Neural progenitor cell (in vitro differentiated cells): ENCODE results near the gene NR3C2.

Experiments
- EZH2phosphoT487 ChIP-seq: fragments of 200-600 bp; sonication (generic); IDR thresholded peaks from 2 replicates; pipeline ENCODE4 v1.6.1; 2017; ENCODE audit warnings: antibody characterized with exemption
- TF ChIP-seq, protein P1 (sequence below): fragments of 200-600 bp; sonication (generic); IDR thresholded peaks from 2 replicates; pipeline ENCODE4 v1.5.1; 2017; ENCODE audit warnings: antibody characterized with exemption, mild to moderate bottlenecking

DNA sequence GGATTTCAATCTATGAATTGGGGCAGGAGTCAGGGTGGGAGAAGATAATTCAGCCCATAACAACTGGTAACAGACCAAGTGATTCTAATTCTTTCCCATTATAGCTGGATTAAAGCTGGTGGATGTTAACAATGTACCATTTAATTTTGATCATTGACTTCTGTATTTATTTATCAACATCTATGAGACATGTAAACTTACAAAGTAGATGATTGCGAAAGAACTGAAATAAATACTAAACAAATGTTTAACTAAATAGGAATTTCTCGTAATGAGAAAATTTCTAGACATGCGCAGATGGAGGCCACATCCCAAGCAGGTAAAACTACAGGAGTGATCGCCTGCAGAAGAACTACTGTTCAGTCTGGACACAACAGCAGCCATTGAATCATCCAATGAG is 107.1 kb downstream of the NR3C2 start:
- TF ChIP-seq, protein P1, sequence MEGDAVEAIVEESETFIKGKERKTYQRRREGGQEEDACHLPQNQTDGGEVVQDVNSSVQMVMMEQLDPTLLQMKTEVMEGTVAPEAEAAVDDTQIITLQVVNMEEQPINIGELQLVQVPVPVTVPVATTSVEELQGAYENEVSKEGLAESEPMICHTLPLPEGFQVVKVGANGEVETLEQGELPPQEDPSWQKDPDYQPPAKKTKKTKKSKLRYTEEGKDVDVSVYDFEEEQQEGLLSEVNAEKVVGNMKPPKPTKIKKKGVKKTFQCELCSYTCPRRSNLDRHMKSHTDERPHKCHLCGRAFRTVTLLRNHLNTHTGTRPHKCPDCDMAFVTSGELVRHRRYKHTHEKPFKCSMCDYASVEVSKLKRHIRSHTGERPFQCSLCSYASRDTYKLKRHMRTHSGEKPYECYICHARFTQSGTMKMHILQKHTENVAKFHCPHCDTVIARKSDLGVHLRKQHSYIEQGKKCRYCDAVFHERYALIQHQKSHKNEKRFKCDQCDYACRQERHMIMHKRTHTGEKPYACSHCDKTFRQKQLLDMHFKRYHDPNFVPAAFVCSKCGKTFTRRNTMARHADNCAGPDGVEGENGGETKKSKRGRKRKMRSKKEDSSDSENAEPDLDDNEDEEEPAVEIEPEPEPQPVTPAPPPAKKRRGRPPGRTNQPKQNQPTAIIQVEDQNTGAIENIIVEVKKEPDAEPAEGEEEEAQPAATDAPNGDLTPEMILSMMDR, result no peak
- no peak for TF ChIP-seq EZH2phosphoT487
